ENCODE measurements around the gene GRPR.

Gene GRPR

DNA sequence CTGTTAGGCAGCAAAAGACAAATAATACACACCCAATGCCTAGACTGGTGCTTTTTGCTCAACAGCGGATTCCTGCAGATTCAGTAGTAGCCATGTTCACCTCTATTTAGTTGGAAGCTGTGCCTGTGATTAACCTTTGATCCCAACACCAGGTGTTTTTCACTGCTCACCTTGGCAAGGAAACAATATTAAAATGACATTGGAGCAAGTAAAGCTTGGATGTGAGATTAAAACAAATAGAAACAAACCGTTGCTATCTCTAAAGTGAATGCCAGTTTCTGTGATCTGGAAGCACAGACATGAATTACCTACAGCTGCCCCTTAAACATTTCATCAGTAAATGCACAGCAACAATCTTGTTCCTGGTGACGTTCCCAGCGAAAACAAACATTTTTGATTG lies 79.6 kb downstream of the GRPR start:
- ATAC-seq = no peak
- TF ChIP-seq ESRRG (CRISPR knock-in tag; IDR thresholded peaks at IDR 0.05) = no peak
- no peak for TF ChIP-seq ZNF565 (CRISPR knock-in tag; conservative IDR thresholded peaks at IDR 0.05; ENCODE audit: low read depth)
- TF ChIP-seq ZC3H10 (CRISPR knock-in tag; IDR thresholded peaks at IDR 0.05) = no peak
- no peak for TF ChIP-seq TOX (CRISPR knock-in tag; IDR thresholded peaks at IDR 0.05; ENCODE audit: borderline replicate concordance)
- TF ChIP-seq TSHZ2 (CRISPR knock-in tag; IDR thresholded peaks at IDR 0.05) = no peak
- TF ChIP-seq PPARA (CRISPR knock-in tag; IDR thresholded peaks at IDR 0.05; ENCODE audit: borderline replicate concordance) = no peak
- TF ChIP-seq, protein P1, sequence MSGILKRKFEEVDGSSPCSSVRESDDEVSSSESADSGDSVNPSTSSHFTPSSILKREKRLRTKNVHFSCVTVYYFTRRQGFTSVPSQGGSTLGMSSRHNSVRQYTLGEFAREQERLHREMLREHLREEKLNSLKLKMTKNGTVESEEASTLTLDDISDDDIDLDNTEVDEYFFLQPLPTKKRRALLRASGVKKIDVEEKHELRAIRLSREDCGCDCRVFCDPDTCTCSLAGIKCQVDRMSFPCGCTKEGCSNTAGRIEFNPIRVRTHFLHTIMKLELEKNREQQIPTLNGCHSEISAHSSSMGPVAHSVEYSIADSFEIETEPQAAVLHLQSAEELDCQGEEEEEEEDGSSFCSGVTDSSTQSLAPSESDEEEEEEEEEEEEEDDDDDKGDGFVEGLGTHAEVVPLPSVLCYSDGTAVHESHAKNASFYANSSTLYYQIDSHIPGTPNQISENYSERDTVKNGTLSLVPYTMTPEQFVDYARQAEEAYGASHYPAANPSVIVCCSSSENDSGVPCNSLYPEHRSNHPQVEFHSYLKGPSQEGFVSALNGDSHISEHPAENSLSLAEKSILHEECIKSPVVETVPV (CRISPR knock-in tag; IDR thresholded peaks at IDR 0.05) = no peak
- no peak for TF ChIP-seq RARB (CRISPR knock-in tag; IDR thresholded peaks at IDR 0.05)
- no peak for TF ChIP-seq ISL1 (CRISPR knock-in tag; IDR thresholded peaks at IDR 0.05)
- no peak for TF ChIP-seq CREB5 (CRISPR knock-in tag; IDR thresholded peaks at IDR 0.05; ENCODE audit: low read depth)
- no peak for TF ChIP-seq TCF4 (CRISPR knock-in tag; IDR thresholded peaks at IDR 0.05; ENCODE audit: borderline replicate concordance)
- TF ChIP-seq, protein P2, sequence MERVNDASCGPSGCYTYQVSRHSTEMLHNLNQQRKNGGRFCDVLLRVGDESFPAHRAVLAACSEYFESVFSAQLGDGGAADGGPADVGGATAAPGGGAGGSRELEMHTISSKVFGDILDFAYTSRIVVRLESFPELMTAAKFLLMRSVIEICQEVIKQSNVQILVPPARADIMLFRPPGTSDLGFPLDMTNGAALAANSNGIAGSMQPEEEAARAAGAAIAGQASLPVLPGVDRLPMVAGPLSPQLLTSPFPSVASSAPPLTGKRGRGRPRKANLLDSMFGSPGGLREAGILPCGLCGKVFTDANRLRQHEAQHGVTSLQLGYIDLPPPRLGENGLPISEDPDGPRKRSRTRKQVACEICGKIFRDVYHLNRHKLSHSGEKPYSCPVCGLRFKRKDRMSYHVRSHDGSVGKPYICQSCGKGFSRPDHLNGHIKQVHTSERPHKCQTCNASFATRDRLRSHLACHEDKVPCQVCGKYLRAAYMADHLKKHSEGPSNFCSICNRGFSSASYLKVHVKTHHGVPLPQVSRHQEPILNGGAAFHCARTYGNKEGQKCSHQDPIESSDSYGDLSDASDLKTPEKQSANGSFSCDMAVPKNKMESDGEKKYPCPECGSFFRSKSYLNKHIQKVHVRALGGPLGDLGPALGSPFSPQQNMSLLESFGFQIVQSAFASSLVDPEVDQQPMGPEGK (CRISPR knock-in tag; IDR thresholded peaks at IDR 0.05; ENCODE audit: borderline replicate concordance) = no peak
- no peak for TF ChIP-seq ZFP30 (CRISPR knock-in tag; IDR thresholded peaks at IDR 0.05)
- no peak for TF ChIP-seq OSR1 (CRISPR knock-in tag; IDR thresholded peaks at IDR 0.05)
- TF ChIP-seq SNAI2 (CRISPR knock-in tag; IDR thresholded peaks at IDR 0.05) = no peak
- TF ChIP-seq ZNF8 (CRISPR knock-in tag; IDR thresholded peaks at IDR 0.05) = no peak
- TF ChIP-seq BACH2 (CRISPR knock-in tag; IDR thresholded peaks at IDR 0.05; ENCODE audit: borderline replicate concordance) = no peak
- no peak for TF ChIP-seq POU6F1 (CRISPR knock-in tag; IDR thresholded peaks at IDR 0.05; ENCODE audit: borderline replicate concordance, low read depth)
- TF ChIP-seq ZNF70 (CRISPR knock-in tag; IDR thresholded peaks at IDR 0.05) = no peak
- no peak for TF ChIP-seq ZFP3 (CRISPR knock-in tag; IDR thresholded peaks at IDR 0.05)
